Right renal pelvis (tissue), 4 donors: ENCODE results near the gene SERPINE2. TPM values are rescaled to one million over a fixed set of nuclear protein-coding genes. Genes with fewer than 3 reads are reported as not detected.
"Not testable (repeated sequence)": the region's sequence is repeated elsewhere in the genome, so short reads cannot be mapped to it uniquely, and the experiment has no call there.

Source experiments
- DNase-seq, 4 donors: peaks; one replicate each; pipeline ENCODE4 v3.0.0-alpha.2; 2013; ENCODE audit warnings: low read depth in 4 of 4, low spot score in 3 of 4, missing footprints in 1 of 4
- polyA plus RNA-seq, 4 donors: library from polyadenylated mRNA; unstranded; fragments of 120-200 nt; gene quantifications; one replicate each; pipeline ENCODE4 v1.2.1, GENCODE V29; 2013; ENCODE audit not compliant: insufficient read length in 4 of 4

SERPINE2 gene
- polyA plus RNA-seq, 4 donors = 122 to 190 (median 141) TPM

GRCh38 chr2:223945755-223946154, 93.3 kb downstream of the SERPINE2 start:
- DNase-seq = no peak

- DNase-seq = peak; percentile 73 to 78 (median 74)
These were observed 94.2 kb downstream of the SERPINE2 start, which contains the start of gene WDFY1 for GRCh38 chr2:223944703-223945531. Gene WDFY1 (minus strand): TSS chr2:223945335. CDS start chr2:223945284, 51 bp downstream.

GRCh38 chr2:223944166-223944702, 94.9 kb downstream of the SERPINE2 start:
- peak in 1 of 4 donors; percentile 28 for DNase-seq

- peak in 1 of 4 donors; percentile 7 for DNase-seq
These were observed 95.5 kb downstream of the SERPINE2 start for GRCh38 chr2:223943561-223944008.

GRCh38 chr2:223943135-223943534, 96.0 kb downstream of the SERPINE2 start:
- DNase-seq = no peak

GRCh38 chr2:223941579-223942277, 97.4 kb downstream of the SERPINE2 start:
- DNase-seq = no peak

- DNase-seq = not testable (repeated sequence)
These were observed 99.6 kb downstream of the SERPINE2 start for GRCh38 chr2:223939438-223939837.

- no peak for DNase-seq
These were observed 101.6 kb downstream of the SERPINE2 start for GRCh38 chr2:223937535-223937934.

GRCh38 chr2:223936862-223937326, 102.2 kb downstream of the SERPINE2 start:
- no peak for DNase-seq

- DNase-seq = no peak
These were observed 103.5 kb downstream of the SERPINE2 start for GRCh38 chr2:223935459-223936125.

- DNase-seq = no peak
These were observed 104.2 kb downstream of the SERPINE2 start for GRCh38 chr2:223934870-223935269.

GRCh38 chr2:223932816-223933800, 106.0 kb downstream of the SERPINE2 start:
- DNase-seq = no peak

- no peak for DNase-seq
These were observed 108.7 kb downstream of the SERPINE2 start for GRCh38 chr2:223930103-223930976.

GRCh38 chr2:223929571-223930102, 109.4 kb downstream of the SERPINE2 start:
- DNase-seq = peak in 1 of 4 donors; percentile 8

GRCh38 chr2:223928113-223929006, 110.7 kb downstream of the SERPINE2 start:
- DNase-seq = no peak

GRCh38 chr2:223925106-223925505, 114.0 kb downstream of the SERPINE2 start:
- DNase-seq = no peak
